Suprapubic skin (tissue), 4 donors: ENCODE results near the gene CFAP100. TPM values are rescaled to one million over a fixed set of nuclear protein-coding genes. Genes with fewer than 3 reads are reported as not detected.

ENCODE experiments used
- DNase-seq, 2 donors: peaks; one replicate each; pipeline ENCODE4 v3.0.0-alpha.2; 2019; ENCODE audit warnings: low spot score in 2 of 2
- H3K27ac ChIP-seq: fragments of 200-600 bp; sonication (generic); one replicate; pipeline ENCODE4 v1.5.1; 2019
- H3K27me3 ChIP-seq: fragments of 200-600 bp; sonication (generic); one replicate; pipeline ENCODE4 v1.5.1; 2019
- H3K36me3 ChIP-seq: fragments of 200-600 bp; sonication (generic); one replicate; pipeline ENCODE4 v1.5.1; 2019
- H3K4me1 ChIP-seq: fragments of 200-600 bp; sonication (generic); one replicate; pipeline ENCODE4 v1.5.1; 2019
- H3K4me3 ChIP-seq: fragments of 200-600 bp; sonication (generic); one replicate; pipeline ENCODE4 v1.5.1; 2019; ENCODE audit warnings: mild to moderate bottlenecking
- H3K9me3 ChIP-seq: fragments of 200-600 bp; sonication (generic); one replicate; pipeline ENCODE4 v1.5.1; 2019
- CTCF ChIP-seq, 2 donors: fragments of 200-600 bp in 1 of 2; fragments of 450-650 bp in 1 of 2; sonication (generic) in 1 of 2; IDR thresholded peaks; one replicate each; pipeline ENCODE4 v1.5.1; 2016 to 2019; ENCODE audit warnings: antibody characterized with exemption in 2 of 2, mild to moderate bottlenecking in 1 of 2, moderate library complexity in 1 of 2
- EP300 ChIP-seq: sonication (generic); formaldehyde crosslinking; IDR thresholded peaks from one replicate; pipeline ENCODE4 v1.6.1; 2017; ENCODE audit warnings: antibody characterized with exemption
- POLR2A ChIP-seq, 2 donors: fragments of 450-650 bp; IDR thresholded peaks; one replicate each; pipeline ENCODE4 v1.6.1; 2017; ENCODE audit warnings: antibody characterized with exemption in 2 of 2, mild to moderate bottlenecking in 2 of 2, moderate library complexity in 2 of 2
- POLR2AphosphoS5 ChIP-seq, 3 donors: sonication (generic); formaldehyde crosslinking; IDR thresholded peaks; one replicate each; pipeline ENCODE4 v1.6.1; 2017; ENCODE audit warnings: antibody characterized with exemption in 3 of 3
- WGBS: methylation state at CpG from one replicate; pipeline ENCODE4 v1.1.5; 2018; 5-methylcytosine and 5-hydroxymethylcytosine counted together
- total RNA-seq, 4 donors: library from RNA; depleted of rRNA; stranded (reverse); fragments of >200 nt; gene quantifications; one replicate each; pipeline ENCODE4 v1.1.0, GENCODE V29; 2016

CFAP100 gene
- not detected for total RNA-seq

- Histone ChIP-seq H3K36me3 (no peaks in the 10 kb centered on the region), H3K9me3 (no peaks in the 10 kb centered on the region), H3K4me1 (peaks cover 11% of the 10 kb centered on the region), H3K4me3 (peak within 1 kb of the TSS; percentile 23), H3K27me3 (peaks cover 31% of the 10 kb centered on the region), H3K27ac (no peak within 1 kb of the TSS)
- peak in 1 of 2 donors; percentile 74 for DNase-seq
- 39% methylated on average over 34 of the region's 43 CpGs for WGBS
- TF ChIP-seq EP300 (no peak), CTCF (IDR thresholded peaks at IDR 0.05) (no peak), POLR2A (IDR thresholded peaks at IDR 0.05) (no peak), POLR2AphosphoS5 (IDR thresholded peaks at IDR 0.05) (no peak)
These were observed at the start of gene CFAP100 for GRCh38 chr3:126394179-126394976. Gene CFAP100, plus strand, starts transcription at chr3:126394909. Its CDS starts 1,092 bp downstream, at chr3:126396001.

GRCh38 chr3:126345231-126345630 lies 49.5 kb upstream of the CFAP100 start:
- 90% methylated on average over 7 of the region's 7 CpGs for WGBS
- Histone ChIP-seq H3K27ac (no peak overlapping the region), H3K4me1 (no peaks in the 10 kb centered on the region), H3K27me3 (no peaks in the 10 kb centered on the region), H3K4me3 (no peak overlapping the region), H3K9me3 (no peaks in the 10 kb centered on the region), H3K36me3 (peaks cover 5% of the 10 kb centered on the region)
- no peak for TF ChIP-seq POLR2AphosphoS5 (IDR thresholded peaks at IDR 0.05)
- TF ChIP-seq EP300 = no peak
- no peak for TF ChIP-seq CTCF (IDR thresholded peaks at IDR 0.05)
- TF ChIP-seq POLR2A (IDR thresholded peaks at IDR 0.05) = no peak
- DNase-seq = no peak

GRCh38 chr3:126345641-126346460 lies 48.9 kb upstream of the CFAP100 start:
- Histone ChIP-seq H3K27me3 (no peaks in the 10 kb centered on the region), H3K36me3 (peaks cover 5% of the 10 kb centered on the region), H3K27ac (no peak overlapping the region), H3K4me3 (no peak overlapping the region), H3K9me3 (no peaks in the 10 kb centered on the region), H3K4me1 (no peaks in the 10 kb centered on the region)
- peak; percentile 48 to 55 for DNase-seq
- WGBS = no CpG with 5 or more reads among the region's 5 CpGs
- TF ChIP-seq POLR2AphosphoS5 (IDR thresholded peaks at IDR 0.05) (no peak), EP300 (no peak), CTCF (IDR thresholded peaks at IDR 0.05) (no peak), POLR2A (IDR thresholded peaks at IDR 0.05) (no peak)

GRCh38 chr3:126346466-126346865 lies 48.2 kb upstream of the CFAP100 start:
- no peak overlapping the region for H3K4me3 ChIP-seq
- no peak for TF ChIP-seq POLR2A (IDR thresholded peaks at IDR 0.05)
- no peak for TF ChIP-seq POLR2AphosphoS5 (IDR thresholded peaks at IDR 0.05)
- no peak for TF ChIP-seq CTCF (IDR thresholded peaks at IDR 0.05)
- no peak for TF ChIP-seq EP300
- no peaks in the 10 kb centered on the region for H3K27me3 ChIP-seq
- H3K36me3 ChIP-seq = peaks cover 9% of the 10 kb centered on the region
- WGBS = 76% methylated on average over 2 of the region's 2 CpGs
- H3K27ac ChIP-seq = no peak overlapping the region
- H3K9me3 ChIP-seq = no peaks in the 10 kb centered on the region
- DNase-seq = peak in 1 of 2 donors; percentile 60
- no peaks in the 10 kb centered on the region for H3K4me1 ChIP-seq
